DMS114 treated with DMSO at 0.1 percent for 48 hours (cell line): ENCODE results near the gene PGM1.
A peak's percentile ranks its signal among the peaks of the same experiment; 100 is the strongest.

ENCODE experiments used
- DNase-seq: peaks from one replicate; lab custom pipeline; 2025; ENCODE audit not compliant: unreplicated experiment; lab: John Stamatoyannopoulos, UW

PGM1 gene

GRCh38 chr1:63663873-63664272 lies 70.7 kb downstream of the PGM1 start:
- DNase-seq, result no peak

GRCh38 chr1:63664742-63665141 lies 71.5 kb downstream of the PGM1 start:
- no peak for DNase-seq

DNA sequence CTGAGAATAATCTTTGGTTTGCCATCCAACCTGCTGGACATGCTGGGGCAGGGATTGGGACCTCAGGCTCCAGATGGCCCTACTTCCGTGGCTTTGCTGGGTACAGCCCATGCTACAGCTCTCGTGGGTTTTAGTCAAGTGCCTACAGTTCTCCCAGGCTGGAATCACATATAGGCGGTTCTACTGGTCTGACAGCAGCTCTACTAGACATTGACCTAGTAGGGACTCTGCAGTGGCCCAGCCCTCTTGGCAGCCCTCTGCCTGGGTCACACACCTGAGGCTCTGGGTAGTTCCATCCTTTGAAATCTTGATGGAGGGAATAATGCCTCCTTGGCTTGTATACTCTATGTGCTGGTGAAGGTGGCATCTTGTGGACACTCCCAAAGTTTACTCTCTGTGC lies 72.2 kb downstream of the PGM1 start:
- no peak for DNase-seq

- no peak for DNase-seq
Observed at GRCh38 chr1:63665824-63666223, 72.6 kb downstream of the PGM1 start.

- DNase-seq, result no peak
Observed at GRCh38 chr1:63668298-63668697, 75.1 kb downstream of the PGM1 start.

GRCh38 chr1:63669151-63669961 lies 76.1 kb downstream of the PGM1 start:
- no peak for DNase-seq

GRCh38 chr1:63670164-63670563 lies 77.0 kb downstream of the PGM1 start:
- no peak for DNase-seq

DNA sequence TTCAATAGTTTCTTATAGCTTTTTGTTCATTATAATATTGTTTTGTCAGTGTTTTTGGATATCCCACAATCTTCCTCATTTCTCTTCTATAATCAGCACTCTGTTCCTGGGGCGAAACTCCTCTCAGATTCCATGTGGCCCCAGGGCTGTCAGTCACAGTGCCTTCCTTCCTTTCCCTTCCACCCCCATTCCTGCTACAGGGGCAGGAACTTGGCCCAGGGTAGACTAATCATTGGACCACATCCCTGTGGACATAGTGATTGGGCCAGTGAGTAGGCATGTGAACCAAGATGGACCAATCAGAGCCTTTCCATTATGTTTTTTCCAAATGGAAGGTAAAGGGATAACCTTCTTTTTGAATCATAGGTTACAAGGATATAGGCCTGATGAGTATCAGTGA lies 78.3 kb downstream of the PGM1 start:
- DNase-seq, result no peak

DNA sequence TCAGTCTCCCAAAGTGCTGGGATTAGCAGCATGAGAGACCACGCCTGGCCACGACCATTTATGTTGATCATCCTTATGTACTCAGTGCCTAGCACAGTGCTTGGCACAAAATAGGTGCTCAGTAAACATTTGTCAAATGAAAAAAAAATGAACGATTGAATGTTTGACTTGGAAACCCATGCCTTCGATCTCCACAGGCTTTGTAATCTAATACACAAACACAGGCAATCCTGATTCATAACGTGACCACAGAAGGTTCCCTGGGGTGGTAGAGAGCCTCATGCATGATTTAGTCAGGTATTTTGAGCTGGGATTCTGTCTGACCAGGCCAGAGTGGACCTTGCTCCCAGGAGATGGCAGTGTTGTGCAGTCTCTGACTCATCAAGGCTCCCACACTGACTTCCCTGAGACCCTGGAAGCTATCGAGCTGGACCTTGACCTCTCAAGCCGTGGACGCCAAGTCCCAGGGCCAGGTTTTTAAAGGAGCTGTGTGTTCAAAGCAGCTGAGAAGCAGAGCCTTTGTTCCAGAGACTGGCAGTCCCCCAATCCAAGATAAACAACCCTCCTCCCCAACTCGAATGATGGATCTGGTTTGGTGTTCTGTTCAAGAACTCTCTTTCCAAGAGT lies 81.1 kb downstream of the PGM1 start:
- peak; percentile 33 for DNase-seq

- no peak for DNase-seq
Observed at GRCh38 chr1:63674865-63675419, 81.7 kb downstream of the PGM1 start.

DNA sequence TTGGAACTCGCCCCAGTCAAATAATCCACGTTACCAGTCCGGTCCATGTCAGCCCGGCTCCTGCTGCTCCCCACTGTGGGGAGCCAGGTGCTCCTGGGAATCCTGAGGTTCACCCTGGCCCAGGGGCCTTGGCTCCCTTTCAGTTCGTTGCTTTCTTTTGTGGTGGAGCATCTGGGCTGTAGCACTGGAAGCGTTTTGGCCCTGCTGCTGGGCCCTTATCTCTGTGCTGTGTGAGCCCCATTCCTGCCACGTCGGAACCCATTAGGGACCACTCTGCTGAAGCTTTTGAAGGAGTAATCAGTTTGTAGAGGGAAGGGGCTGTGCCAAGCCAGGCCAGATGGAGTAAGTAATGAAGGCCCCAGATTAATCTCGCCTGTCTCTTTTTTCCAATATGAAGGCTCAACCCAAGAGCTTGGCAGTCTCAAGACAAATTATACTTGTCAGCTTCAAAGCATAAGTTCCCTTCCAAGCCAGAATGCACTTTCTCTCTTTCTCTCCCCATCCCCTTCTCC lies 82.3 kb downstream of the PGM1 start:
- no peak for DNase-seq

- no peak for DNase-seq
Observed at GRCh38 chr1:63677497-63677896, 84.3 kb downstream of the PGM1 start.

DNA sequence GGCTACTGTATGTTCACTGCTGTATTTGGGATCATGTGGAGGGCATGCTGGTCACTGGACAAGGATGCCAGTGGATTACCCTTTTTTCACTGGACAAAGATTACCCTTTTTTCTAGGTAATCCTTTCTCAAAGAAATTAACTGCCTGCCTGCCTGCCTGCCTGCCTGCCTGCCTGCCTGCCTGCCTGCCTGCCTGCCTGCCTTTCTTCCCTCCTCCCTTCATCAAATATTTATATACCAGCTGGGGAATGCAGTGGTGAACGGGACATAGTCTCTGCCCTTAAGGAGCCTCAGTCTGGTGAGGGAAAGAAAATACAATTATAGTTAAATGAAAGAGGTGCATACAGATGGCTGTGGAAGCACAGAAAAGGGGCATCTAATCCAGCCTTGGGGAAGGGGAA lies 85.0 kb downstream of the PGM1 start:
- DNase-seq, result no peak

- no peak for DNase-seq
Observed at GRCh38 chr1:63679076-63679475, 85.9 kb downstream of the PGM1 start.

DNA sequence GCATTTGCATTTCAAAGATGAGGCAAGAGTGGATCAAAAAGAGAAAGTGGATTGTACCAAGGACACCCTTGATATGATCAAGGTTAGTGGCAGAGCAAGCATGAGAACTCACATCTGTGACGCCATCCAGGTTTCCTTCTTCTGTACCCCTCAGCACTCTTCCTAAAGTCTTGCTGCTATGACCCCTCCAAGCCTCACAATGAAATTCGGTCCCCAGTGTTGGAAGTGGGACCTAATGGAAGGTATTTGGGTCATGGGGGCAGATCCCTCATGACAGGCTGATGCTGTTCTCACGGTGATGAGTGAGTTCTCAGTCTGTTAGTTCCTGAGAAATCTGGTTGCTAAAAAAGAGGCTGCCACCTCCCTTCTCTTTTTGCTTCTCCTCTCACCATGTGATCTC lies 86.4 kb downstream of the PGM1 start:
- DNase-seq, result no peak

GRCh38 chr1:63682936-63683335 lies 89.7 kb downstream of the PGM1 start:
- no peak for DNase-seq

GRCh38 chr1:63683759-63684158 lies 90.5 kb downstream of the PGM1 start:
- no peak for DNase-seq

DNA sequence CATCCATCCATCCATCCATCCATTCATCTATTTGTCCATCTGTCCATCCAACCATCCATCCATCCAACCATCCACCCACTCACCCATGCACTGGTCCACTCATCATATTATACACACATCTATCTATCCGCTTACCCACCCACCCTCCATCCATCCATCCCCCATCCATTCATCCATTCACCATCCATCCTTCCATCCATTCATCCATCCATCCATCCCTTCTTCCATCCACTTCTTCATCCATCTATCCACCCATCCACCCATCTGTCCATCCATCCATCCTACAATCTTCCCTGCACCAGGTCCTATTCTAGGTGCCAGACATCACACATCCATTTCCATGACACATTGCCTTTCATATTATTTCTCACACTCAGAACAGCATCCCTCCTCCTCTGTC lies 93.5 kb downstream of the PGM1 start:
- DNase-seq, result no peak

GRCh38 chr1:63688302-63688890 lies 95.2 kb downstream of the PGM1 start:
- DNase-seq, result no peak

DNA sequence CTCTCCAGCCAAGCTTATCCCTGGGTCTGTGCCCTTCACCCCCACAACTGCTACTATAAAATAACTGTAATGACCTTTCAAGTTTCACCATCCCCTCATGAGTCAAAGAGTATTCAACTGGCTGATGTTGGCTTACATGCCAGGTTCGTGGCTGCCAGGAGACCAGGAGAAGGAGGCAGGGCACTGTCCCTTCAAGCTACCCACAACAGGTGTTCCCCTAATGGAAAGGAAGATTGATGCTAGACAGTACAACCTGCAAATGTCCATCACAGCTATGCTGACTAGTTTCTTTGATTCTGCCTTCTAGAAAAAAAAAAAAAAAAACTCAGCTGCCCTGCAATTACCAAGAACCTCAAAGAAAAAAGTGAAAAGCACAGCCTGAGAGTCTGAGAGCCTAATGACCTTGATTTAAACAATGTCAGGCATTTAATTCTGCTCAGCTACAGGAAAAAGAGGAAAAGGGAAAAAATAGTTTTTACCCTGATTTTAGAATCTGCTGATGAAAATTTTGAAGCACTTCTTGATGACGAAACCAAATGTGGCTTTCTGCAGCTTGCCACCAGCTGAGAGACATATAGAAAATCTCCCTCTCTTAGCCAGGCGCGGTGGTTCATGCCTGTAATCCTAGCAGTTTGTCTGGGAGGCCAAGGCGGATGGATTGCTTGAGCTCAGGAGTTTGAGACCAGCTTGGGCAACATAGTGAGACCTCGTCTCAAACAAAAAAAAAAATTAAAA lies 97.9 kb downstream of the PGM1 start:
- DNase-seq, result no peak
